ENCODE measurements around the gene HOXB1. TPM values are rescaled to one million over a fixed set of nuclear protein-coding genes. Genes with fewer than 3 reads are reported as not detected.

The HOXB1 gene
- total RNA-seq, 1 experiment from 2014 or later, result not detected

DNA sequence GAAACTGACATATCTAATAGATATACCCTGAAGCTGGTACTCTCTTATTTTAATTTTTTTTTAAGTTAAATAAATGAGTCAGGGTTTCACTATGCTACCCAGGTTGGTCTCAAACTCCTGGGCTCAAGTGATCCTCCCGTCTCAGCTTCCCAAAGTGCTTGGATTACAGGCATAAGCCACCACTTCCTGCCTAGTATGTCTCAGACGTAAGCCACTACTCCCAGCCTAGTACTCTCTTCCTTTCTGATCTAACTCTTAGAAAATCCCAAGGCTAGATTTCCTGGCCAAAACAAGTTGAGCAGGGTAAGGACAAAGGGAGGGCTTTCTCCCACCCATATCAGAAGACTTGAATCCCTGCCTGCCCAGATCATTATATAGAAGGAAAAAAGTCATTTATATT is 33.7 kb downstream of the HOXB1 start:
- Histone ChIP-seq H3K4me3 (ENCODE audit: low read depth in 2 of 2, low read length in 2 of 2) (no peak overlapping the region), H3K27ac (ENCODE audit: low read length) (no peak overlapping the region), H3K9me3 (ENCODE audit: control insufficient read depth, insufficient read depth, low read depth, low read length) (no peaks in the 10 kb centered on the region), H3K36me3 (ENCODE audit: control insufficient read depth, insufficient read depth, low read length) (no peaks in the 10 kb centered on the region), H3K4me1 (ENCODE audit: control insufficient read depth, insufficient read depth, low read length) (peaks cover 31% of the 10 kb centered on the region), H3K27me3 (ENCODE audit: control insufficient read depth, insufficient read depth, low read length) (no peaks in the 10 kb centered on the region)
- no peak for ATAC-seq
- intact Hi-C loops (cut with micrococcal nuclease; ENCODE audit: unreplicated experiment), result no loop called here
- POLR2A ChIA-PET, result no interaction called here
- BruUV-seq (replicated peaks), result no TSS peak
- DNase-seq (ENCODE audit: low read depth, low spot score), result no peak
- TF ChIP-seq, protein P1, sequence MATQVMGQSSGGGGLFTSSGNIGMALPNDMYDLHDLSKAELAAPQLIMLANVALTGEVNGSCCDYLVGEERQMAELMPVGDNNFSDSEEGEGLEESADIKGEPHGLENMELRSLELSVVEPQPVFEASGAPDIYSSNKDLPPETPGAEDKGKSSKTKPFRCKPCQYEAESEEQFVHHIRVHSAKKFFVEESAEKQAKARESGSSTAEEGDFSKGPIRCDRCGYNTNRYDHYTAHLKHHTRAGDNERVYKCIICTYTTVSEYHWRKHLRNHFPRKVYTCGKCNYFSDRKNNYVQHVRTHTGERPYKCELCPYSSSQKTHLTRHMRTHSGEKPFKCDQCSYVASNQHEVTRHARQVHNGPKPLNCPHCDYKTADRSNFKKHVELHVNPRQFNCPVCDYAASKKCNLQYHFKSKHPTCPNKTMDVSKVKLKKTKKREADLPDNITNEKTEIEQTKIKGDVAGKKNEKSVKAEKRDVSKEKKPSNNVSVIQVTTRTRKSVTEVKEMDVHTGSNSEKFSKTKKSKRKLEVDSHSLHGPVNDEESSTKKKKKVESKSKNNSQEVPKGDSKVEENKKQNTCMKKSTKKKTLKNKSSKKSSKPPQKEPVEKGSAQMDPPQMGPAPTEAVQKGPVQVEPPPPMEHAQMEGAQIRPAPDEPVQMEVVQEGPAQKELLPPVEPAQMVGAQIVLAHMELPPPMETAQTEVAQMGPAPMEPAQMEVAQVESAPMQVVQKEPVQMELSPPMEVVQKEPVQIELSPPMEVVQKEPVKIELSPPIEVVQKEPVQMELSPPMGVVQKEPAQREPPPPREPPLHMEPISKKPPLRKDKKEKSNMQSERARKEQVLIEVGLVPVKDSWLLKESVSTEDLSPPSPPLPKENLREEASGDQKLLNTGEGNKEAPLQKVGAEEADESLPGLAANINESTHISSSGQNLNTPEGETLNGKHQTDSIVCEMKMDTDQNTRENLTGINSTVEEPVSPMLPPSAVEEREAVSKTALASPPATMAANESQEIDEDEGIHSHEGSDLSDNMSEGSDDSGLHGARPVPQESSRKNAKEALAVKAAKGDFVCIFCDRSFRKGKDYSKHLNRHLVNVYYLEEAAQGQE (IDR thresholded peaks at IDR 0.05; ENCODE audit: insufficient read depth in 1 of 2, low read depth in 2 of 2, low read length in 1 of 2), result no peak
- TF ChIP-seq SIN3A (IDR thresholded peaks at IDR 0.05; ENCODE audit: borderline replicate concordance, insufficient read depth, low read depth, low read length) (no peak), POLR2AphosphoS5 (IDR thresholded peaks at IDR 0.05; ENCODE audit: low read depth, low read length) (no peak), TCF7L2 (IDR thresholded peaks at IDR 0.05; ENCODE audit: low read depth, low read length) (no peak)
- TF ChIP-seq, protein P2, sequence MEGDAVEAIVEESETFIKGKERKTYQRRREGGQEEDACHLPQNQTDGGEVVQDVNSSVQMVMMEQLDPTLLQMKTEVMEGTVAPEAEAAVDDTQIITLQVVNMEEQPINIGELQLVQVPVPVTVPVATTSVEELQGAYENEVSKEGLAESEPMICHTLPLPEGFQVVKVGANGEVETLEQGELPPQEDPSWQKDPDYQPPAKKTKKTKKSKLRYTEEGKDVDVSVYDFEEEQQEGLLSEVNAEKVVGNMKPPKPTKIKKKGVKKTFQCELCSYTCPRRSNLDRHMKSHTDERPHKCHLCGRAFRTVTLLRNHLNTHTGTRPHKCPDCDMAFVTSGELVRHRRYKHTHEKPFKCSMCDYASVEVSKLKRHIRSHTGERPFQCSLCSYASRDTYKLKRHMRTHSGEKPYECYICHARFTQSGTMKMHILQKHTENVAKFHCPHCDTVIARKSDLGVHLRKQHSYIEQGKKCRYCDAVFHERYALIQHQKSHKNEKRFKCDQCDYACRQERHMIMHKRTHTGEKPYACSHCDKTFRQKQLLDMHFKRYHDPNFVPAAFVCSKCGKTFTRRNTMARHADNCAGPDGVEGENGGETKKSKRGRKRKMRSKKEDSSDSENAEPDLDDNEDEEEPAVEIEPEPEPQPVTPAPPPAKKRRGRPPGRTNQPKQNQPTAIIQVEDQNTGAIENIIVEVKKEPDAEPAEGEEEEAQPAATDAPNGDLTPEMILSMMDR (IDR thresholded peaks at IDR 0.05), result no peak
- in situ Hi-C loops (cut with HindIII; ENCODE audit: low pct_unique_long_range_greater_than_20kb, low sequenced_read_pairs), result no loop called here
- CTCF ChIA-PET, result no interaction called here

DNA sequence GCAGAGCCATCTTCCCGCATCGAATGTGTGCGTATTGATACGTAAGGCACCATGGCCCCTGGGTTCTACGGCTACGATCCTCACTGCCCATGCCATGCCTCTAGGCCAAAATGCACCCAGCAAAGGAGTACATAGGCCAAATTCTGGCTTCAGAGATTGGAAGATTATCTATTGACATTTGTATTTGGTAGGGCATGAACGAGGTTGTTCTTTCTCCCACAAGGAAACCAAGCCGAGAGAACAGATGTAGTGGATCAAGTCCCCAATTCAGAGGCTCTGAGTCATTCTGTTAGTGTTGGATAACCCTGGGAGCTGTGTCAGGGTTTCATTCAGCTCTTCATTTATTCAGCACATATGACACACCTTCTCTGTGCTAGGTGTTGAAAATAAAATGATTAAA is 36.5 kb downstream of the HOXB1 start:
- H3K4me1 ChIP-seq (ENCODE audit: control insufficient read depth, insufficient read depth, low read length), result peaks cover 38% of the 10 kb centered on the region
- in situ Hi-C loops (cut with HindIII; ENCODE audit: low pct_unique_long_range_greater_than_20kb, low sequenced_read_pairs), result no loop called here
- POLR2A ChIA-PET, result interaction anchor here (0.6 kb wide), 1 partner anchor 123 kb away, joined by 6 read pairs; no protein-coding TSS in a partner anchor

More for the DNA sequence above, 36.5 kb downstream of the HOXB1 start:
- H3K27ac ChIP-seq (ENCODE audit: low read length), result peak overlapping the region; percentile 23
- intact Hi-C loops (cut with micrococcal nuclease; ENCODE audit: unreplicated experiment), result loop anchor here (5.0 kb wide), 1 partner anchor 48 kb away; no protein-coding TSS in a partner anchor
- H3K4me3 ChIP-seq (ENCODE audit: low read depth in 2 of 2, low read length in 2 of 2), result no peak overlapping the region
- DNase-seq (ENCODE audit: low read depth, low spot score) (no peak), ATAC-seq (peak; percentile 74)
- CTCF ChIA-PET, result interaction anchor here (0.5 kb wide), 1 partner anchor 53 kb away, joined by 15 read pairs; no protein-coding TSS in a partner anchor
- TF ChIP-seq TCF7L2 (IDR thresholded peaks at IDR 0.05; ENCODE audit: low read depth, low read length) (no peak), POLR2AphosphoS5 (IDR thresholded peaks at IDR 0.05; ENCODE audit: low read depth, low read length) (no peak), SIN3A (IDR thresholded peaks at IDR 0.05; ENCODE audit: borderline replicate concordance, insufficient read depth, low read depth, low read length) (no peak)
- TF ChIP-seq, protein P1 (IDR thresholded peaks at IDR 0.05; ENCODE audit: insufficient read depth in 1 of 2, low read depth in 2 of 2, low read length in 1 of 2), result no peak
- TF ChIP-seq, protein P2 (IDR thresholded peaks at IDR 0.05), result no peak
- BruUV-seq (replicated peaks), result no TSS peak
- H3K9me3 ChIP-seq (ENCODE audit: control insufficient read depth, insufficient read depth, low read depth, low read length), result no peaks in the 10 kb centered on the region
- no peaks in the 10 kb centered on the region for H3K27me3 ChIP-seq (ENCODE audit: control insufficient read depth, insufficient read depth, low read length)
- no peaks in the 10 kb centered on the region for H3K36me3 ChIP-seq (ENCODE audit: control insufficient read depth, insufficient read depth, low read length)
